Breast epithelium (tissue), 4 donors: Measurements from ENCODE around the gene UBAC2. TPM values are rescaled to one million over a fixed set of nuclear protein-coding genes. Genes with fewer than 3 reads are reported as not detected.
A peak's percentile ranks its signal among the peaks of the same experiment; 100 is the strongest.

Experiments used
- DNase-seq, 2 donors: peaks; one replicate each; pipeline ENCODE4 v3.0.0-alpha.2; 2019; ENCODE audit warnings: low spot score in 2 of 2
- H3K27ac ChIP-seq, 2 donors: fragments of 200-600 bp; sonication (generic) in 1 of 2; one replicate each; pipeline ENCODE4 v1.5.1; 2016 to 2019; ENCODE audit warnings: mild to moderate bottlenecking in 1 of 2
- H3K27me3 ChIP-seq, 2 donors: fragments of 200-600 bp; sonication (generic) in 1 of 2; one replicate each; pipeline versions ENCODE4 v1.5.1 to v1.6.0; 2017 to 2019; ENCODE audit warnings: control low read depth in 1 of 2, mild to moderate bottlenecking in 1 of 2
- H3K36me3 ChIP-seq: fragments of 200-600 bp; one replicate; pipeline ENCODE4 v1.5.1; 2019
- H3K4me1 ChIP-seq, 2 donors: fragments of 200-600 bp; sonication (generic); one replicate each; pipeline ENCODE4 v1.5.1; 2016 to 2019; ENCODE audit warnings: control low read depth in 1 of 2
- H3K4me3 ChIP-seq, 3 donors: fragments of 200-600 bp; sonication (generic); 1 replicate in 2 of 3; 2 replicates in 1 of 3; pipeline ENCODE4 v1.5.1; 2016 to 2019; ENCODE audit warnings: mild to moderate bottlenecking in 3 of 3, moderate library complexity in 2 of 3
- H3K9me3 ChIP-seq, 2 donors: fragments of 200-600 bp; sonication (generic) in 1 of 2; one replicate each; pipeline ENCODE4 v1.5.1; 2016 to 2019; ENCODE audit warnings: control low read depth in 1 of 2
- CTCF ChIP-seq, 3 donors: fragments of 450-650 bp; IDR thresholded peaks; one replicate each; pipeline ENCODE4 v1.5.1; 2016 to 2017; ENCODE audit warnings: antibody characterized with exemption in 3 of 3, mild to moderate bottlenecking in 3 of 3, moderate library complexity in 3 of 3
- POLR2A ChIP-seq: fragments of 450-650 bp; IDR thresholded peaks from one replicate; pipeline ENCODE4 v1.6.1; 2016; ENCODE audit warnings: antibody characterized with exemption, mild to moderate bottlenecking, moderate library complexity
- POLR2AphosphoS5 ChIP-seq, 3 donors: sonication (generic); formaldehyde crosslinking; IDR thresholded peaks; one replicate each; pipeline ENCODE4 v1.6.1; 2017; ENCODE audit warnings: antibody characterized with exemption in 3 of 3
- intact Hi-C: fragments of 100-400 bp; cut with DNase I; formaldehyde crosslinking; loops from one replicate; pipeline ENCODE4 v1.15.1; 2023; ENCODE audit warnings: low total_unique reads
- total RNA-seq, 3 donors: library from RNA; depleted of rRNA; stranded (reverse); fragments of >200 nt; gene quantifications; one replicate each; pipeline ENCODE4 v1.1.0, GENCODE V29; 2016

The UBAC2 gene
- total RNA-seq, result 10 to 100 TPM; 64.6 to 72.8 (median 65.1) TPM

GRCh38 chr13:99200432-99201167 is at the start of gene UBAC2:
Gene UBAC2 (plus strand): TSS chr13:99200854. CDS start chr13:99200909, 55 bp downstream.
- Histone ChIP-seq H3K4me3 (peak within 1 kb of the TSS; percentile 80 to 98 (median 94)), H3K27ac (peak within 1 kb of the TSS; percentile 99 to 100), H3K27me3 (no peaks in the 10 kb centered on the region), H3K9me3 (no peaks in the 10 kb centered on the region), H3K36me3 (no peaks in the 10 kb centered on the region), H3K4me1 (no peaks in the 10 kb centered on the region)
- peak; percentile 92 to 94 for DNase-seq
- peak; percentile 94 for TF ChIP-seq POLR2A
- TF ChIP-seq POLR2AphosphoS5 (IDR thresholded peaks at IDR 0.05), result peak; percentile 98 to 99 (median 99)
- TF ChIP-seq CTCF (IDR thresholded peaks at IDR 0.05), result peak in 1 of 3 donors; percentile 33
- intact Hi-C loops, result no loop called here

DNA sequence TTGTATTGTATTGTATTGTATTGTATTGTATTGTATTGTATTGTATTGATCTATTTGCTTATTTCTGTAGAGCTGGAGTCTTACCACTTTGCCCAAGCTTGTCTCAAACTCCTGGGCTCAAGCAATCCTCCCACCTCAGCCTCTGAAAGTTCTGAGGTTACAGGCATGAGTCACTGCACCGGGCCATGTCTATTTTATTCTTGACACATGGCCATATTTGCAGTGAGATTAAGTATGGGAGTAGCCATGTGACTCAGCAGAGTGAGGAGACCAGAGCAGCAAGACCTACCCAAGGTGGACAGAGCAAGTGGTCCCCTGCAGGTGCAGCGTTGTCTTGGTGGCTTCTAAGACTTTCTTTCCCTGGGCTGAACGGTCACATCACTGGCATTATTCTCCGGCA is 49.1 kb upstream of the UBAC2 start:
- Histone ChIP-seq H3K4me3 (no peak overlapping the region), H3K27me3 (no peaks in the 10 kb centered on the region), H3K4me1 (no peaks in the 10 kb centered on the region), H3K27ac (no peak overlapping the region), H3K9me3 (no peaks in the 10 kb centered on the region), H3K36me3 (no peaks in the 10 kb centered on the region)
- DNase-seq, result no peak
- TF ChIP-seq CTCF (IDR thresholded peaks at IDR 0.05) (no peak), POLR2AphosphoS5 (IDR thresholded peaks at IDR 0.05) (no peak), POLR2A (no peak)
- intact Hi-C loops, result no loop called here

DNA sequence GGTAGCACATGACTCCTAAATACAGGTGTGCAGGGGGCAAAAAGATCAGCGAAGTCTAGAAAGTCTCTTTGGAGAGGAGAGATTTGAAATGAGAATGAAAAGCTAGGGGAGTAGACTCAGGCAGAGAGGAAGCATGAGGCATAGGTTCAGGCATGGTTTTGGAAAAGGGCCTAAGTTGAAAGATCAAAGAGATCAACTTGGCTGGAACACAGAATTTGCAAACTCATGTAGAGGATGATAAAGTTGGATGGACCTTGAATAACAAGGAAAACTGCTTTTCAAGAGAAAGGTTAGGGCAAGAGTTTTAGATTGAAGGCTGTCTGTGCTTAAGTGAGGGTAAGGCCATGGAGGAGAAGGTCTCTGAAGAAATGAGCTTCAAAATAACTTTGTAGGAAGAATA is 47.4 kb upstream of the UBAC2 start:
- intact Hi-C loops, result no loop called here
- no peaks in the 10 kb centered on the region for H3K27me3 ChIP-seq

DNA sequence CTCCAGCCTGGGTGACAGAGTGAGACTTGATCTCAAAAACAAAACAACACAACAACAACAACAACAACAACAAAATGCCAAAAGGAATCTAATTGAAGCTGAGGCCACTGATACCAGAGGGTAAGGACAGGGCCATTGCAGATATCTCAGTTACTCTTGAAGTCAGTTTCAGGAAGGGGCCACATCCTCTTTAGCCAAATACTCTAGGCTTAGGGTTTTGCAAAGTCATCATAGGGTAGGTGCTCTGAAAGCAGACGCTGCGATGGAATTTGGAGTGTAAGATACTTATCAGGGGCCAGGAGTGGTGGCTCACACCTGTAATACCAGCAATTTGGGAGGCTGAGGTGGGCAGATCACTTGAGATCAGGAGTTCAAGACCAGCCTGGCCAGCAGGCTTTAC is 46.6 kb upstream of the UBAC2 start:
- intact Hi-C loops, result no loop called here
- Histone ChIP-seq H3K27me3 (no peaks in the 10 kb centered on the region), H3K4me3 (no peak overlapping the region), H3K27ac (no peak overlapping the region), H3K4me1 (no peaks in the 10 kb centered on the region), H3K36me3 (no peaks in the 10 kb centered on the region), H3K9me3 (no peaks in the 10 kb centered on the region)
- no peak for TF ChIP-seq POLR2AphosphoS5 (IDR thresholded peaks at IDR 0.05)
- DNase-seq, result no peak

More for the DNA sequence above, 47.4 kb upstream of the UBAC2 start:
- Histone ChIP-seq H3K36me3 (no peaks in the 10 kb centered on the region), H3K27ac (no peak overlapping the region), H3K4me1 (no peaks in the 10 kb centered on the region), H3K4me3 (no peak overlapping the region), H3K9me3 (no peaks in the 10 kb centered on the region)
- no peak for DNase-seq
- TF ChIP-seq POLR2AphosphoS5 (IDR thresholded peaks at IDR 0.05), result no peak

- intact Hi-C loops, result no loop called here
- Histone ChIP-seq H3K36me3 (no peaks in the 10 kb centered on the region), H3K9me3 (no peaks in the 10 kb centered on the region), H3K27me3 (no peaks in the 10 kb centered on the region), H3K4me3 (no peak overlapping the region), H3K27ac (no peak overlapping the region), H3K4me1 (no peaks in the 10 kb centered on the region)
- DNase-seq, result no peak
- TF ChIP-seq CTCF (IDR thresholded peaks at IDR 0.05), result no peak
- no peak for TF ChIP-seq POLR2AphosphoS5 (IDR thresholded peaks at IDR 0.05)
- TF ChIP-seq POLR2A, result no peak
Measured at GRCh38 chr13:99155821-99156220, 44.8 kb upstream of the UBAC2 start.

GRCh38 chr13:99157046-99157445 is 43.6 kb upstream of the UBAC2 start:
- intact Hi-C loops, result no loop called here
- no peaks in the 10 kb centered on the region for H3K4me1 ChIP-seq
- TF ChIP-seq POLR2A (no peak), POLR2AphosphoS5 (IDR thresholded peaks at IDR 0.05) (no peak), CTCF (IDR thresholded peaks at IDR 0.05) (no peak)
- H3K36me3 ChIP-seq, result no peaks in the 10 kb centered on the region
- no peaks in the 10 kb centered on the region for H3K9me3 ChIP-seq
- DNase-seq, result no peak
- H3K4me3 ChIP-seq, result no peak overlapping the region
- H3K27ac ChIP-seq, result no peak overlapping the region
- no peaks in the 10 kb centered on the region for H3K27me3 ChIP-seq
